Peyer's patch (tissue), 4 donors: ENCODE data around the gene ELF4. TPM values are rescaled to one million over a fixed set of nuclear protein-coding genes. Genes with fewer than 3 reads are reported as not detected.

Experiments used
- DNase-seq, 3 donors: peaks; one replicate each; pipeline ENCODE4 v3.0.0-alpha.2; 2017 to 2019
- H3K27ac ChIP-seq, 4 donors: fragments of 200-600 bp; sonication (generic); one replicate each; pipeline ENCODE4 v1.5.1; 2016 to 2019
- H3K27me3 ChIP-seq, 2 donors: fragments of 200-600 bp; sonication (generic); one replicate each; pipeline ENCODE4 v1.5.1; 2019
- H3K36me3 ChIP-seq, 3 donors: fragments of 200-600 bp; sonication (generic); one replicate each; pipeline ENCODE4 v1.5.1; 2016 to 2019
- H3K4me1 ChIP-seq, 4 donors: fragments of 200-600 bp; sonication (generic); one replicate each; pipeline ENCODE4 v1.5.1; 2016 to 2019
- H3K4me3 ChIP-seq, 4 donors: fragments of 200-600 bp; sonication (generic); 1 replicate in 3 of 4; 2 replicates in 1 of 4; pipeline ENCODE4 v1.5.1; 2016 to 2019; ENCODE audit warnings: mild to moderate bottlenecking in 1 of 4
- H3K9me3 ChIP-seq, 4 donors: fragments of 200-600 bp; sonication (generic); one replicate each; pipeline ENCODE4 v1.5.1; 2016 to 2019; ENCODE audit warnings: mild to moderate bottlenecking in 1 of 4
- POLR2A ChIP-seq, 2 donors: fragments of 450-650 bp; IDR thresholded peaks; one replicate each; pipeline ENCODE4 v1.5.1; 2017; ENCODE audit warnings: antibody characterized with exemption in 2 of 2, mild to moderate bottlenecking in 2 of 2, moderate library complexity in 2 of 2
- total RNA-seq, 4 donors: library from RNA; depleted of rRNA; stranded (reverse); fragments of >200 nt; gene quantifications; one replicate each; pipeline ENCODE4 v1.1.0, GENCODE V29; 2016
- TF ChIP-seq, protein P1 (sequence below), 6 experiments: fragments of 450-650 bp in 4 of 6; fragments of 200-600 bp in 2 of 6; sonication (generic) in 1 of 6; IDR thresholded peaks; one replicate each; pipeline ENCODE4 v1.5.1; 2017 to 2019; ENCODE audit warnings: antibody characterized with exemption in 6 of 6, mild to moderate bottlenecking in 3 of 6, moderate library complexity in 1 of 6

The ELF4 gene
- total RNA-seq, 4 donors from 2014 or later, result 17.3 to 47.3 (median 43.7) TPM

- H3K9me3 ChIP-seq, result no peaks in the 10 kb centered on the region
These were observed 27.8 kb downstream of the ELF4 start for GRCh38 chrX:130082244-130083106.

DNA sequence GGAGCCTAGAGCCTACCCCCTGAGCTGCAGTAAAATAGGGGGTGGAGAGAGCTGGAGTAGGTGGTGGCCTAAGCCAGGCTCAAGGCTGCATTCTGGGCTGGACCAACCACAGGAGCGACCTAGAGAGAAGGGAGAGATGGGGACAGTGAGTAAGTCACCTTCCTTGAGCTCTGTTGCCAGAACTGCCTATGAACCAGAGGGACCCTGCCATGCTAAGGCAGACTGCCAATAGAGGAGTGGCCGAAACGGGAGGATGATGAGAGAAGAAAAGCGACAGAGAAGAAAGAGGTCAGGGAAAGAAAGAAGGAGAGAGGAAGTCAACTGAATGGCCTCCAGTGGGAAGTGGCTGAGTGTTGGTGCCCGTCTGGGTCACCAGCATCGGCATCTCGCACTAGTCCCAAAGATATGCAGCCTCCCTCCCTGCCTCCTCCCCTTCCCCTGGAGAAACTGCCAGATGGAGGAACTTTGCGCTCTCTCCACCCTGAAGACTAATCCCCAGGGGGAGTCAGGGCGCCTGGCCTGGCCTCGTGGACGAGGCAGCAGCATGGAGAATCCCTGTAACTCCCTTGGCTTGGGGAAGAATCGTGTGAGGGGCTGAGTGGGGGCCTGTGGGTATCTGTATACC lies 28.8 kb downstream of the ELF4 start:
- TF ChIP-seq, protein P1, sequence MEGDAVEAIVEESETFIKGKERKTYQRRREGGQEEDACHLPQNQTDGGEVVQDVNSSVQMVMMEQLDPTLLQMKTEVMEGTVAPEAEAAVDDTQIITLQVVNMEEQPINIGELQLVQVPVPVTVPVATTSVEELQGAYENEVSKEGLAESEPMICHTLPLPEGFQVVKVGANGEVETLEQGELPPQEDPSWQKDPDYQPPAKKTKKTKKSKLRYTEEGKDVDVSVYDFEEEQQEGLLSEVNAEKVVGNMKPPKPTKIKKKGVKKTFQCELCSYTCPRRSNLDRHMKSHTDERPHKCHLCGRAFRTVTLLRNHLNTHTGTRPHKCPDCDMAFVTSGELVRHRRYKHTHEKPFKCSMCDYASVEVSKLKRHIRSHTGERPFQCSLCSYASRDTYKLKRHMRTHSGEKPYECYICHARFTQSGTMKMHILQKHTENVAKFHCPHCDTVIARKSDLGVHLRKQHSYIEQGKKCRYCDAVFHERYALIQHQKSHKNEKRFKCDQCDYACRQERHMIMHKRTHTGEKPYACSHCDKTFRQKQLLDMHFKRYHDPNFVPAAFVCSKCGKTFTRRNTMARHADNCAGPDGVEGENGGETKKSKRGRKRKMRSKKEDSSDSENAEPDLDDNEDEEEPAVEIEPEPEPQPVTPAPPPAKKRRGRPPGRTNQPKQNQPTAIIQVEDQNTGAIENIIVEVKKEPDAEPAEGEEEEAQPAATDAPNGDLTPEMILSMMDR (IDR thresholded peaks at IDR 0.05), result no peak
- no peak for TF ChIP-seq POLR2A (IDR thresholded peaks at IDR 0.05)
- Histone ChIP-seq H3K27me3 (no peaks in the 10 kb centered on the region), H3K27ac (peak overlapping the region; percentile 32 to 81 (median 70)), H3K9me3 (no peaks in the 10 kb centered on the region), H3K36me3 (no peaks in the 10 kb centered on the region), H3K4me3 (peak overlapping the region in 1 of 4 donors; percentile 29), H3K4me1 (peaks cover 0 to 29% (median 14%) of the 10 kb centered on the region in 4 donors)
- DNase-seq, result no peak

More at GRCh38 chrX:130082244-130083106, 27.8 kb downstream of the ELF4 start:
- no peaks in the 10 kb centered on the region for H3K36me3 ChIP-seq
- DNase-seq, result peak in 2 of 3 donors; percentile 69 to 75
- H3K27ac ChIP-seq, result peak overlapping the region; percentile 32 to 81 (median 70)
- H3K27me3 ChIP-seq, result no peaks in the 10 kb centered on the region
- no peak for TF ChIP-seq POLR2A (IDR thresholded peaks at IDR 0.05)
- TF ChIP-seq, protein P1 (IDR thresholded peaks at IDR 0.05), result peak; percentile 37 to 54 (median 46)
- peak overlapping the region; percentile 10 to 34 (median 26) for H3K4me3 ChIP-seq
- H3K4me1 ChIP-seq, result peaks cover 0 to 32% (median 14%) of the 10 kb centered on the region in 4 donors

DNA sequence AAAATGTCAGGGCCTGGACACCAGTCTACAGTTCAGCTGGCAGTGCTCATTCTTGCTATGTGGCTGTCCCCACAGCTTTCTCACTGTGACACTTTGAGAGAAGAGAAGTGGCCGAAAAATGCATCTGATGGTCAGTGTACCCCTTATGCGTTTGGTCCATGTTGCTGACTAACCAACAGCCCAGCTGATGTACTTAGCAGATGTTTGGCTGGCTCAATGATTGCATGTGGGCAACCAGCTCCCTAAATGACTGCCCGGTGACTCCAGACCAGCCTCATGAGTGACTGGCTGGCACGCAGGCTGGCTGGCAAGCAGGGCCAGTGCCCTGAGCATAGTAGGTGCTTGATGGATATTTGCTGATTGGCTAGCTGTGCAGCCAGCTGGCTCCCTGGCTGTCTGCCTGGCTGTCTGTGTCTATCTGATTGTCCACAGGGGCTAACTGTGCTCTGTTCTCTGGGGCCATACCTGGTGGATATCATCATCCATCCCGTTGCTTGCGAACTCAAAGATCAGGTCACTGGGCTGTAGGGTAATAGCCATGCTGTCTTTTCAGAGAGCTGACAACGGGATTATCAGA lies 29.4 kb downstream of the ELF4 start:
- H3K4me3 ChIP-seq, result no peak overlapping the region
- TF ChIP-seq, protein P1 (IDR thresholded peaks at IDR 0.05), result no peak
- no peak for TF ChIP-seq POLR2A (IDR thresholded peaks at IDR 0.05)
- H3K27me3 ChIP-seq, result no peaks in the 10 kb centered on the region
- peaks cover 0 to 23% (median 13%) of the 10 kb centered on the region in 4 donors for H3K4me1 ChIP-seq
- DNase-seq, result no peak
- no peaks in the 10 kb centered on the region for H3K9me3 ChIP-seq
- no peaks in the 10 kb centered on the region for H3K36me3 ChIP-seq
- peak overlapping the region in 1 of 4 donors; percentile 10 for H3K27ac ChIP-seq

GRCh38 chrX:130079824-130080406 lies 30.4 kb downstream of the ELF4 start:
- Histone ChIP-seq H3K27me3 (no peaks in the 10 kb centered on the region), H3K36me3 (no peaks in the 10 kb centered on the region), H3K9me3 (no peaks in the 10 kb centered on the region), H3K27ac (peak overlapping the region in 1 of 4 donors; percentile 10), H3K4me1 (peaks cover 0 to 22% (median 10%) of the 10 kb centered on the region in 4 donors), H3K4me3 (no peak overlapping the region)
- DNase-seq, result peak in 2 of 3 donors; percentile 60 to 86
- no peak for TF ChIP-seq POLR2A (IDR thresholded peaks at IDR 0.05)
- TF ChIP-seq, protein P1 (IDR thresholded peaks at IDR 0.05), result peak; percentile 48 to 82 (median 69)

DNA sequence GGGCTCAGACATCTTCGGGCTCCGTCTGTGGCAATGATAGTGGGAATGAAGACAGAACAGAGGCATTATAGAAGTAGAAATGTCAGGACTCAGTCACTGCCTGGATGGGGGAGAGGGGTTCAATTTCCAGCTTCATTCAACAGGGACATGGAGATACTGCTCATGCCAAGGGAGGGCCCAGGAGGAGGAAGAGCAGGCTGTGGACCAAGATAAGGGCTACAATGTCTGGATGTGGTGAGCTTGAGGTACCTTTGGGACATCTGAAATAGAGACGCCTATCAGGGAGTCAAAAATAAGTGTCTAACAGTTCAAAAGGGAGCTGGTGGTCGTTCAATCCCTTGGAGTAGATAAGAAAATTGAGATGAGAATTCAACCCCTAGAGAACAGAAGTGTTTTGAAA lies 34.5 kb downstream of the ELF4 start:
- TF ChIP-seq POLR2A (IDR thresholded peaks at IDR 0.05), result no peak
- TF ChIP-seq, protein P1 (IDR thresholded peaks at IDR 0.05), result no peak
- H3K4me3 ChIP-seq, result no peak overlapping the region
- H3K27ac ChIP-seq, result no peak overlapping the region
- H3K4me1 ChIP-seq, result no peaks in the 10 kb centered on the region
- no peak for DNase-seq
- no peaks in the 10 kb centered on the region for H3K27me3 ChIP-seq
- H3K9me3 ChIP-seq, result no peaks in the 10 kb centered on the region
- peaks cover 0 to 16% (median 0%) of the 10 kb centered on the region in 3 donors for H3K36me3 ChIP-seq
